Spinal cord (tissue), 4 donors: ENCODE results near the gene PLD1. TPM values are rescaled to one million over a fixed set of nuclear protein-coding genes. Genes with fewer than 3 reads are reported as not detected.

Source experiments
- polyA plus RNA-seq, 2 donors: library from polyadenylated mRNA; unstranded; fragments of 120-200 nt; gene quantifications; one replicate each; pipeline ENCODE4 v1.2.1, GENCODE V29; 2013; ENCODE audit not compliant: insufficient read length in 2 of 2
- total RNA-seq, 2 donors: library from RNA; depleted of rRNA in 1 of 2; stranded (reverse); fragments of 120-200 nt in 1 of 2; fragments of >200 nt in 1 of 2; gene quantifications; one replicate each; pipeline versions ENCODE4 v1.2.3 to v1.2.4, GENCODE V29; 2013 to 2014

The PLD1 gene
- total and polyA plus RNA-seq, 4 donors = 31.1 to 92.5 (median 51.2) TPM

Other genes starting within 250 kb of the PLD1 start
- gene TMEM212, start 32.9 kb upstream of the PLD1 start, total RNA-seq = under 1 TPM; 0.22 to 0.40 TPM
- under 1 TPM; 0.41 to 0.57 TPM for gene TMEM212, start 32.9 kb upstream of the PLD1 start, polyA plus RNA-seq
- 10 to 100 TPM; 59.8 to 66.8 TPM for gene FNDC3B, start 229.1 kb upstream of the PLD1 start, total RNA-seq
- 10 to 100 TPM; 14.9 to 20.1 TPM for gene FNDC3B, start 229.1 kb upstream of the PLD1 start, polyA plus RNA-seq